ENCODE data around the gene FOXL3. TPM values are rescaled to one million over a fixed set of nuclear protein-coding genes. Genes with fewer than 3 reads are reported as not detected.

The FOXL3 gene
- total RNA-seq, 1 donor = not detected

DNA sequence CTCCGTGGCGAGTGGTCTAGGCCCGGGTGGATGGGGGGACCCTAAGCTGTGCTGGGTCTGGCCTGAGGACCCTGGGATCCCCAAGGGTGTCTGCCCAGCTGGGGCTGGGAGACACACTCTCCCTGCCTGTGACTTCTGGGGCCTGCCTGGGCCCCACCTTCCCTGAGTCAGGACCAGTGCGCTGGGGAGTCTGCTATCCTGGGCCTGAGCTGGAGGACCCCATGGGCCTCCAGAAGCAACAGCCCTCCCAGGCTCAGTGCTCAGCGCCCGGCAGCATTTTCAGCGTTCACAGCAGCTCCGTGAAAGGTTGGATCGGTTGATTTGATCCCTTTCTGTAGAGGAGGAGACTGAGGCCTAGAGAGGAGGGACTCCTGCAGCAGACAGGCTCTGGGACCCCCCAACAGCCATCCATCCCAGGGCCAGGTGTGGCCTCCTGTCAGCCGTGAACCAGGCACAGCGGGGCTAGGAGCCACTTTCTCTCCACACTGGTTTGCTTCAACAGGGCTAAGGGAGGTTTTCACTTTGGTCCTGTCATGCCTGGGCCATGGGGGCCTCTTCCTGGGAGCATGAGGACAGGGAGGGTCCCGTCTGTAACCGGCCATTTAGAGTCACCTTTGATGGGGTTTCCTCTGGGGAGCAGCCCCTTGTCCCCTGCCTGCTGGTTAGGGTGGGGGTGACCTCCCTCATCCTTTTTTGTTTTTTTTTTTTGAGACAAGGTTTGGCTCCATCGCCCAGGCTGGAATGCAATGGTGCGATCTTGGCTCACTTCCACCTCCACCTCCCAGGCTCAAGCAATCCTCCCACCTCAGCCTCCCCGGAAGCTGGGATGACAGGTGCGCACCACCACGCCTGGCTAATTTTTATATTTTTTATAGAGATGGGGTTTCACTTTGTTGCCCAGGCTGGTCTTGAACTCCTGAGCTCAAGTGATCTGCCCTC lies 12.4 kb downstream of the FOXL3 start:
- DNase-seq (ENCODE audit: low read depth) = no peak
- H3K4me3 ChIP-seq (ENCODE audit: low read depth, low read length) = no peak overlapping the region
- TF ChIP-seq, protein P1, sequence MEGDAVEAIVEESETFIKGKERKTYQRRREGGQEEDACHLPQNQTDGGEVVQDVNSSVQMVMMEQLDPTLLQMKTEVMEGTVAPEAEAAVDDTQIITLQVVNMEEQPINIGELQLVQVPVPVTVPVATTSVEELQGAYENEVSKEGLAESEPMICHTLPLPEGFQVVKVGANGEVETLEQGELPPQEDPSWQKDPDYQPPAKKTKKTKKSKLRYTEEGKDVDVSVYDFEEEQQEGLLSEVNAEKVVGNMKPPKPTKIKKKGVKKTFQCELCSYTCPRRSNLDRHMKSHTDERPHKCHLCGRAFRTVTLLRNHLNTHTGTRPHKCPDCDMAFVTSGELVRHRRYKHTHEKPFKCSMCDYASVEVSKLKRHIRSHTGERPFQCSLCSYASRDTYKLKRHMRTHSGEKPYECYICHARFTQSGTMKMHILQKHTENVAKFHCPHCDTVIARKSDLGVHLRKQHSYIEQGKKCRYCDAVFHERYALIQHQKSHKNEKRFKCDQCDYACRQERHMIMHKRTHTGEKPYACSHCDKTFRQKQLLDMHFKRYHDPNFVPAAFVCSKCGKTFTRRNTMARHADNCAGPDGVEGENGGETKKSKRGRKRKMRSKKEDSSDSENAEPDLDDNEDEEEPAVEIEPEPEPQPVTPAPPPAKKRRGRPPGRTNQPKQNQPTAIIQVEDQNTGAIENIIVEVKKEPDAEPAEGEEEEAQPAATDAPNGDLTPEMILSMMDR (IDR thresholded peaks at IDR 0.05; ENCODE audit: insufficient read depth, low read length) = no peak

DNA sequence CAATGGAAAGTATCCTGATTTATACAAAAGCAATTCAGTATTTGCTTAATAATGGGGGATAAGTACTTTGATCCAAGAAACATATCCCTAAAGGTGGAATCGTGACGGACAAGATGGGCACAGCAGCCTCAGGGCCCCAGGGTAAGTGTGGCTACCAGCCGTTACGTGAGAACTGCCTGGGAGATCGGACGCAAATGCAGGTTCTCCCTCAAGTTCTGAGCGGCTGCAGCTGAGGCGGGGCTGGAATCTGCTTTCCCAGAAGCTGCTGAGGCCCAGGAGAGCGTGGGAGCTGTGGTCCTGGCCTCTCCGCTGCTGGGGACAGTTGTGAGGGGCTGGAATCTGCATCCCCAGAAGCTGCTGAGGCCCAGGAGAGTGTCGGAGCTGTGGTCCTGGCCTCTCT lies 13.5 kb downstream of the FOXL3 start:
- DNase-seq (ENCODE audit: low read depth) = no peak
- TF ChIP-seq, protein P1 (IDR thresholded peaks at IDR 0.05; ENCODE audit: insufficient read depth, low read length) = no peak
- H3K4me3 ChIP-seq (ENCODE audit: low read depth, low read length) = no peak overlapping the region

DNA sequence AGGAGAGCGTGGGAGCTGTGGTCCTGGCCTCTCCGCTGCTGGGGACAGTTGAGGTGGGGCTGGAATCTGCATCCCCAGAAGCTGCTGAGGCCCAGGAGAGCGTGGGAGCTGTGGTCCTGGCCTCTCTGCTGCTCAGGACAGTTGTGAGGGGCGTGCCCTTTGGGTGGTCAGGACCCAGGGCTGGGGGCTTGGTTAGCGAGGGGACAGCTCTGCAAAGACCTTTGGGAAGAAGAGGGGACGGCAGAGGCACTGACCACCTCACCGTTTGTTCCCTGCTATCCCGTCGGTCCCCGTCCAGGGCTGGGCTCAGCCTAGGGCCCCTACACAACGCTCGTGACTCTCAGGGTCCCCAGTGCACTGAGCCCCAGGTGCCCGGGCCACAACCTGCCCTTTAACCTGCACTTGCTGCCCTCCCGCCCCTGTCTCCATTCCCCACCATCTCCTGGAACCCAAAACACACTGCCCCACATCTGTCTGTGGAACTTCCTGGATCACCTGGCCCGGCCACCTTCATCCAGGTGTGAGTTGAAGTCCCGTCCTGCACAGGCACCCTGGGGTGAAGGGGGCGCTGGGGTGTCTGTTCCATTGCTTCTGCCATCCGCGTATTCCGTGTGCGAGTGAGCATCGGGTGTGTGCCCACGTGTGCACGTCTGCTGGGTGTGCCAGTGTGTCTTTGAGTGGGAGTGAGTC lies 14.1 kb downstream of the FOXL3 start:
- no peak for DNase-seq (ENCODE audit: low read depth)
- H3K4me3 ChIP-seq (ENCODE audit: low read depth, low read length) = no peak overlapping the region
- TF ChIP-seq, protein P1 (IDR thresholded peaks at IDR 0.05; ENCODE audit: insufficient read depth, low read length) = no peak

DNA sequence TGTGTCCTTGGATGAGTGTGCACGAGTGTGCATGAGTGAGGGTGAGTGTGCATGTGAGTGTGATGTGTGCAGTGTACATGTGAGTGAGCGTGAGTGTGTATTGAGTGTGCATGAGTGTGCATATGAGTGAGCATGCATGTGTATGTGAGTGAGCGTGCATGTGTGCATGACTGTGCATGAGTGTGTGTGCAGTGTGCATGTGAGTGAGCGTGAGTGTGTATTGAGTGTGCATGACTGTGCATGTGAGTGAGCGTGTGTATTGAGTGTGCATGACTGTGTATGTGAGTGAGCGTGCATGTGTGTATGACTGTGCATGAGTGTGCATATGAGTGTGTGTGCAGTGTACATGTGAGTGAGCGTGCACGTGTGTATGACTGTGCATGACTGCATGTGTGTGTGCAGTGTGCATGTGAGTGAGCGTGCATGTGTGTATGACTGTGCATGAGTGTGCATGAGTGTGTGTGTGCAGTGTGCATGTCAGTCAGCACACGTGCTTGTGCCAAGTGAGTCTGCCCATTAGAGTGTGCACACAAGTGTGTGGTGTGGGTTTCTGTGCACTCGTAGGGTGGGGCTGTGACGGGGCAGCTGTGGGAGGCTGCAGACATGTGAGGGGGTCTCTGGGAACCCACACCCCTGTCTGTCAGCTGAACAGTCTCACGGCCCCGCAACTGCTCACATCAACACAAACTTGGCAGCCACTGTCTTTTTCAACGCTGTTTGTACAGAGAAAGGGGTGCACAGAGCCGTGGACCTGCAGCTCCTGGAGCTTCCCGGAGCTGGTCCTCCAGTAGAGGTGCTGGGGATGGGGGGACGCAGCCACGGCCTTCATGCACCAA lies 14.8 kb downstream of the FOXL3 start:
- no peak for DNase-seq (ENCODE audit: low read depth)
- H3K4me3 ChIP-seq (ENCODE audit: low read depth, low read length) = no peak overlapping the region
- TF ChIP-seq, protein P1 (IDR thresholded peaks at IDR 0.05; ENCODE audit: insufficient read depth, low read length) = no peak

DNA sequence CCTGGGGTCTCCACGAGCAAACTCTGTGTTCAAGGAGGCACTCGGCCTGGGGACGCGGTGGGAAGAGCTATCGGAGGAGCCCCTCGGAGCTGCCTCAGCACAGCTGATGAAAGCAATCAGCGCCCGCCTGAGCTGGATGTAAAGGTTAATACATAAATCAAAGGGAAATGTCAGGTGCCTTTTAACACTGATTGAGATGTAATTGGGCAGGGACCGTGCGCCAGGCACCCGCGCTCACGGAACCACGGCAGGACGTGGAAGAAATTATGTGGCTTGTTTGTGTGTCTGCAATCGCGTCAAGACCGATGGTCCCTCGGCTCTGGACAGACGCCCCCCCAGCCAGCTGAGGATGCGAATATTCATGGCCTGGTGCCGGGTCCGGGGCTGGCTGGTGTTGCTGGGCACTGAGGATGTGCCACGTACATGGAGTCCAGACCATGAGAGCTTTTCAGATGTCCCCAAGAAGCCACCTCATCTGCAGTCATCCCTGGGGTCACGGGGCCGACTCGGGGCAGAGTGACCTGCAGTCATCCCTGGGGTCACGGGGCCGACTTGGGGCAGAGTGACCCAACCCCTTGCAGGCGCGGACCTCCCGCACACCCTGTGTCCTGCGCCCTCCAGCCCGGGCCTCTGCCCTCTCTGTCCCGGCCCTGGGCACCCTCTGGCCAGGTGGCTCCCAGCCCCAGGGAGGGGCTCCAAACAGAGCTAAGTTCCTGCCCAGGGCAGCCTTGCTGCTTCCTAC lies 15.6 kb downstream of the FOXL3 start:
- H3K4me3 ChIP-seq (ENCODE audit: low read depth, low read length) = no peak overlapping the region
- DNase-seq (ENCODE audit: low read depth) = no peak
- TF ChIP-seq, protein P1 (IDR thresholded peaks at IDR 0.05; ENCODE audit: insufficient read depth, low read length) = no peak

DNA sequence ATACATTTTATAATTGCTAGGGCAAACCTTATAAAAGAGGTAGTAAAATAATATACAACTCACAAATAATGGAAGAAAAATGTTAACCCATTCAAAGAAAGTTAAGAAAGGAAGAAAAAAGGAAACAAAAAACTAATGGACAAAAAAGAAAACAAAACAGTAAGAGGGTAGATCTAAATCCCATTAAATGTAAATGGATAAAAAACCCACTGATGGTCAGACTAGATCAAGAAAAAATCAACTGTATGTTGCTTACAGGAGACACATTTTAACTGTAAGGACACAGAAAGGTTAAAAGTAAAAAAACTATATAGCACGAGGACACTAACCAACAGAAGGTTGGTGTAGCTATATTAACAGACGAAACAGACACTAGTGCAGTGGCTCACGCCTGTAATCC lies 18.0 kb downstream of the FOXL3 start:
- DNase-seq (ENCODE audit: low read depth) = no peak
- H3K4me3 ChIP-seq (ENCODE audit: low read depth, low read length) = no peak overlapping the region

More for the DNA sequence above, 18.0 kb downstream of the FOXL3 start:
- TF ChIP-seq, protein P1 (IDR thresholded peaks at IDR 0.05; ENCODE audit: insufficient read depth, low read length) = no peak
